Effector CD8-positive, alpha-beta T cell (primary cell): Measurements from ENCODE around the gene ACAD8.
"Not testable (repeated sequence)": the region's sequence is repeated elsewhere in the genome, so short reads cannot be mapped to it uniquely, and the experiment has no call there.

ENCODE experiments used
- DNase-seq: peaks from one replicate; lab custom pipeline; 2025; lab: John Stamatoyannopoulos, UW

ACAD8 gene

GRCh38 chr11:134266841-134267251, 13.5 kb downstream of the ACAD8 start:
- DNase-seq, result no peak

GRCh38 chr11:134267461-134267860, 14.1 kb downstream of the ACAD8 start:
- no peak for DNase-seq

GRCh38 chr11:134267966-134268365, 14.6 kb downstream of the ACAD8 start:
- no peak for DNase-seq

- no peak for DNase-seq
Measured at GRCh38 chr11:134270250-134270714, 16.9 kb downstream of the ACAD8 start.

GRCh38 chr11:134271978-134272377, 18.6 kb downstream of the ACAD8 start:
- DNase-seq, result no peak

GRCh38 chr11:134272381-134273316, 19.3 kb downstream of the ACAD8 start:
- DNase-seq, result no peak

GRCh38 chr11:134273317-134273712, 19.9 kb downstream of the ACAD8 start:
- DNase-seq, result no peak

- no peak for DNase-seq
Measured at GRCh38 chr11:134275188-134275533, 21.8 kb downstream of the ACAD8 start.

- DNase-seq, result peak; percentile 63
Measured at GRCh38 chr11:134275534-134276395, 22.4 kb downstream of the ACAD8 start, which contains the start of gene GLB1L3. TSS of gene GLB1L3 (plus strand) at chr11:134276379. CDS start at chr11:134276741, 362 bp downstream.

- no peak for DNase-seq
Measured at GRCh38 chr11:134276396-134277182, 23.2 kb downstream of the ACAD8 start.

- no peak for DNase-seq
Measured at GRCh38 chr11:134277183-134278001, 24.0 kb downstream of the ACAD8 start.

- no peak for DNase-seq
Measured at GRCh38 chr11:134278356-134278755, 25.0 kb downstream of the ACAD8 start.

- not testable (repeated sequence) for DNase-seq
Measured at GRCh38 chr11:134281635-134282034, 28.3 kb downstream of the ACAD8 start.

- DNase-seq, result no peak
Measured at GRCh38 chr11:134282121-134283045, 29.0 kb downstream of the ACAD8 start.

- no peak for DNase-seq
Measured at GRCh38 chr11:134283461-134284230, 30.3 kb downstream of the ACAD8 start.

GRCh38 chr11:134284349-134284748, 31.0 kb downstream of the ACAD8 start:
- not testable (repeated sequence) for DNase-seq

GRCh38 chr11:134287561-134287960, 34.2 kb downstream of the ACAD8 start:
- no peak for DNase-seq

GRCh38 chr11:134288486-134288885, 35.1 kb downstream of the ACAD8 start:
- no peak for DNase-seq

GRCh38 chr11:134289167-134289566, 35.8 kb downstream of the ACAD8 start:
- DNase-seq, result no peak
